Stimulated activated CD8-positive, alpha-beta memory T cell treated with anti-CD3 and anti-CD28 coated beads, Interleukin-12 subunit alpha, Interleukin-12 subunit beta, amount 100 ng/mL, for 24 hours (primary cell): ENCODE results near the gene SNRPA.
"Not testable (repeated sequence)": the region's sequence is repeated elsewhere in the genome, so short reads cannot be mapped to it uniquely, and the experiment has no call there.

Source experiments
- DNase-seq: peaks from one replicate; pipeline ENCODE4 v3.0.0-alpha.2; 2020; ENCODE audit errors: extremely low read depth

The SNRPA gene

DNA sequence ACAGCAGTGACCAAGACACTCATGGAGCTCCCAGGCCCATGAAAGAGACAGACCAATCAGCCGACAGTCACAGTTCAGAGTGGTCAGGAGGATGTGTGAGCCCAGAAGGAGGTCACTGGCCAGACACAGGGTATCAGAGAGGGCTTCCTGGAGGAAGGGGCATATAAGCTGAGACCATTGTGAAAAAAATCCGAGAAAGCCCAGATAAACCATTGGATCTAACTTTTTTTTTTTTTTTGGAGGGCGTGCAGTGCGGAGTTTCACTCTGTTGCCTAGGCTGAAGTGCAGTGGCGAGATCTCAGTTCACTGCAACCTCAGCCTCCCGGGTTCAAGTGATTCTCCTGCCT, 29.9 kb upstream of the SNRPA start:
- no peak for DNase-seq

DNA sequence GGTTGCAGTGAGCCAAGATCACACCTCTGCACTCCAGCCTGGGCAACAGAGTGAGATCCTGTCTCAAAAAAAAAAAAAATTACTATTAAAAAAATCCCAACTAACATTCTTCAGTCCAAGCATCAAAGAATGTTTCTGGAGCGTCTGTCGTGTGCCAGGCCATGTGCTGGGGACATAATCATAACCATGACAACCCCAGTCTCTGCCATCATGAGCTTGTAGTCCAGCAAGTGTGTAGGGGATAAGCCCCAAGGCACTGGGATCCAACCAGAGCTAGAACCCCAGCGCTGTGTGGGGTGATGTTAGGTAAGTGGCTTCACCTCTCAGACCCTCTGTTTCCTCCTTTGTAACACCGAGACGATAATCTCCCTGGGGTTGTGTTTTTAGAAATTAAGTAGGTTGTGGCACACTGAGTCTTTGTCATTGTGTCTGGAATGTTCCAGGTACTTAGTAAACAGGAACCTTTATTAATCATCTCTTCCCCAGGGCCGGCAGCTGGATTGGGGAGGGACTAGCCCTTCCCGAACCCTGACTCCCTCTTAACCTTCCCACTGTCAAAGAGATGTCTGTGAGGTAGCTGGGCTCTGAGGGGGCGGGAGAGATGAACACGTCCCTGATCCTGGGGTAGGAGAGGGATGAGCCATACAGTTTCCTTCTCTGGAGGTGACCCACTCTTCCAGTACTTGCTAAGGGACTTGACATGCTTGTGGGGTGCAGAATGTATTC, 28.9 kb upstream of the SNRPA start:
- no peak for DNase-seq

DNA sequence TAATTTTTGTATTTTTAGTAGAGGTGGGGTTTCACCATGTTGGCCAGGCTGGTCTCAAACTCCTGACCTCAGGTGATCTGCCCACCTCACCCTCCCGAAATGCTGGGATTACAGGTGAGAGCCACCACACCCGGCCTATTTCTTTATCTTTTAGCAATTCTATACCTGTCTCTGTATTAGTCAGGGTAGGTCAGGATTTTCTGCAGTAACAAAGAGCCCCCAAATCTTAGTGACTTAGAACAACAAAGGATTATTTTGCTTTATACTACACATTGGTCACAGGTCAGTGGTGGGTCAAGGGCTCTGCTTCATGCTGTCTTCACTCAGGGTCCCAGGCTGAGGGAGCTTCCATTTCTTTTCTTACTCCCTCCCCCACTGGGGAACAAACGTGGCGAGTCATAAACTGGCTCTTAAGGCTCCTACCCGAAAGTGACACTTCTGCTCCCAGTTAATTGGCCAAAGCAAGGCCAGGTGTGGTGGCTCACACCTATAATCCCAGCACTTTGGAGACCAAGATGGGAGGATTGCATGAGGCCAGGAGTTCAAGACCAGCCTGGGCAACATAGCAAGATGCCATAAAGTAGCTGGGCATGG, 27.2 kb upstream of the SNRPA start:
- no peak for DNase-seq

DNA sequence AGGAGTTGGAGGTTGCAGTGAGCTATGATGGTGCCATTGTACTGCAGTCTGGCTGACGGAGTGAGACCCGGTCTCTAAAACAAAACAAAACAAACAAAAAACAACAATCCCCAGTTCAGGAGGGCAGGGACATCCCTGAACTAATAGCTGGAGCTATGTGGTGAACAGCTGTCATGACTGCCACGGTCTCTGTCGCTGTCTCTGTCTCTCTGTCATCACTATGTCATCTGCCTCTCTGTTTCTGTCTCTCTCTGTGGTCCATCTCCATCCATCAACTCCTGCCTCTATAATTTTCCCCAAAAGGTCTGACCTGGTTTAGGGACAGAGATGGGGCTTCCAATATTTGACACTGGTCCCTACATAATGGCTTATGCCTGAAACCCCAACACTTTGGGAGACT, 26.7 kb upstream of the SNRPA start:
- no peak for DNase-seq

- DNase-seq = no peak
Observed at GRCh38 chr19:40724855-40725254, 26.1 kb upstream of the SNRPA start.

DNA sequence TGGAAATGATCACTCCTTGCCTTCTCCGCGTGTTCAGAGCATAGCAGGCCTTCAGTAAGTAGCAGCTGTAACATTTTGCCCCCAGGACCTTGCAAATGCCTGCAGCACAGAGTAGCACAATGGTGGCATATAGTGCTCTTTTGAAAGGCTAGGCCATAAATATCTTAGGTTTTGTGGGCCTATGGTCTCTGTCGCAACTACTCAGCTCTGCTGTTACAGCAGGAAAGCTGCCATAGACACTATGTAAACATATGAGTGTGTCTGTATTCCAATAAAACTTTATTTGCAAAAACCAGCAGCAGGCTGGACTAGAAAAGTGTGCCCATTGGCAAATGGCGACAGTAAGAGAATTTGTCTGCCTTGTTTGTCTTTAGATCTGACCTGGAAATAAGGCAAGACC, 24.7 kb upstream of the SNRPA start:
- no peak for DNase-seq

DNA sequence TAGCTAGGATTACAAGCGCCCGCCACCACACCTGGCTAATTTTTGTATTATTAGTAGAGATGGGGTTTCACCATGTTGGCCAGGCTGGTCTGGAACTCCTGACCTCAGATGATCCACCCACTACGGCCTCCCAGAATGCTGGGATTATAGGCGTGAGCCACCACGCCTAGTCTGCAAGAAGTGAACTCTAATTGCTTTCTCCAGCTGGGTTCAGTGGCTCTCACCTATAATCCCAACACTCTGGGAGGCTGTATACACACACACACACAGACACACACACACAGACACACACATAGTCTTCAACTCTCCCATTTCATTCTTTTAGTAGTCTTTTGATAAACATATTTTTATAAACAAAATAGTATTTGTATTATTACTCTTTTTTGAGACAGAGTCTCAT, 20.9 kb upstream of the SNRPA start:
- DNase-seq = not testable (repeated sequence)

- not testable (repeated sequence) for DNase-seq
Observed at GRCh38 chr19:40732304-40732703, 18.7 kb upstream of the SNRPA start.

- DNase-seq = no peak
Observed at GRCh38 chr19:40733149-40733548, 17.9 kb upstream of the SNRPA start.

GRCh38 chr19:40735013-40735771, 15.8 kb upstream of the SNRPA start:
- no peak for DNase-seq

- DNase-seq = no peak
Observed at GRCh38 chr19:40736661-40737060, 14.3 kb upstream of the SNRPA start.

DNA sequence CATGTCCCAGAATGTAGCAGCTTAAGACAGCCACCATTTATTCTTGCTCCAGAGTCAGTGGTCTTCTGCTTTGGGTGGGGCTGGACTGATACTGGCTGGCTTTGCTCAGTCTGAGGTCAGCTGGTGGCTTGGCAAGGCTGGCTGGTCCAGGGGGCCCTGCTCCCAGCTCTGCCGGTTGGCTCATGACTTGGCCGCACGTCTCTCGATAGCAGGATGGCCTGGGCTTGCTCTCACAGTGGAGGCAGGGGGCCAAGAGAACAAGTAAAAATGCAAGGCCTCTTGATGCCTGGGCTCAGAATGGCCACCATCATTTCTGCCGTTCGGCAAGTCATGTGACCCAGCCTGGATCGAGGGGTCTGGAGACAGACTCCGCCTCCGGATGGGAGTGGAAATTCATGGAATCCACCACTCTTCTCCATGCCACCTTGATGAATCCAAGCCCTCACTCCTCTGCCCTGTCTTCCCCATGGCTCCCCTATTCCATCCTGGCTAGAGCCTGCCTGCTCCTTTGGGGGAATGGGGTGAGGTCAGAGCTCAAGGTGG, 13.8 kb upstream of the SNRPA start:
- DNase-seq = no peak

DNA sequence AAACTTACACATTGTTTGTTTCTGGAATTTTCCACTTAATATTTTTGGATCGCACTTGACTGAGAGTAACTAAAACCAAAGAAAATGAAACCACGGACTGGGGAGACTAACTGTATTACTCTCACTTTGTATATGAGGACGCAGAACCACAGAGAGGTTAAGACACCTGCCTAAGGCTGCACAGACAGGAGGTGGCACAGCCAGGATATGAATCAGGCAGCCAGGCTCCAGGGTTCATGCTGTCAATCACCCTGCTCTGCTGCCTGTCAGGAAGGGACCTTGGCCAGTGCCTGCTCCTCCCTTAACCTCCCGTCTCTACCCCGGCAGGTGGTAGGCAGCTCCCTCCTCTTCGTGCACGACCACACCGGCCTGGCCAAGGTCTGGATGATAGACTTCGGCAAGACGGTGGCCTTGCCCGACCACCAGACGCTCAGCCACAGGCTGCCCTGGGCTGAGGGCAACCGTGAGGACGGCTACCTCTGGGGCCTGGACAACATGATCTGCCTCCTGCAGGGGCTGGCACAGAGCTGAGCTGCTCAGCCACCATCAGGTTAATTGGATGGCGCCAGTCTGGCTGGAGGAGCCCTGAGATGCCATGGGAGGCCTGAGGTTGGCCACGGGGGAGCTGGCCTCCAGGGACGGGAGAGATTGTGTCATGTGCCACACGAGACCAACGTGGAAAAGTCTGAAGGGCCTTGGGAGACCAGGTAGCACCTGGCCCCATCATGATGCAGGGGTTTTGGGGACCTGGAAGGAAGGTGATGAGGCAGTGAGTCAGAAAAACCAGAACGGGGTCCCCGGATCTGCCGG, 11.8 kb upstream of the SNRPA start:
- DNase-seq = no peak

DNA sequence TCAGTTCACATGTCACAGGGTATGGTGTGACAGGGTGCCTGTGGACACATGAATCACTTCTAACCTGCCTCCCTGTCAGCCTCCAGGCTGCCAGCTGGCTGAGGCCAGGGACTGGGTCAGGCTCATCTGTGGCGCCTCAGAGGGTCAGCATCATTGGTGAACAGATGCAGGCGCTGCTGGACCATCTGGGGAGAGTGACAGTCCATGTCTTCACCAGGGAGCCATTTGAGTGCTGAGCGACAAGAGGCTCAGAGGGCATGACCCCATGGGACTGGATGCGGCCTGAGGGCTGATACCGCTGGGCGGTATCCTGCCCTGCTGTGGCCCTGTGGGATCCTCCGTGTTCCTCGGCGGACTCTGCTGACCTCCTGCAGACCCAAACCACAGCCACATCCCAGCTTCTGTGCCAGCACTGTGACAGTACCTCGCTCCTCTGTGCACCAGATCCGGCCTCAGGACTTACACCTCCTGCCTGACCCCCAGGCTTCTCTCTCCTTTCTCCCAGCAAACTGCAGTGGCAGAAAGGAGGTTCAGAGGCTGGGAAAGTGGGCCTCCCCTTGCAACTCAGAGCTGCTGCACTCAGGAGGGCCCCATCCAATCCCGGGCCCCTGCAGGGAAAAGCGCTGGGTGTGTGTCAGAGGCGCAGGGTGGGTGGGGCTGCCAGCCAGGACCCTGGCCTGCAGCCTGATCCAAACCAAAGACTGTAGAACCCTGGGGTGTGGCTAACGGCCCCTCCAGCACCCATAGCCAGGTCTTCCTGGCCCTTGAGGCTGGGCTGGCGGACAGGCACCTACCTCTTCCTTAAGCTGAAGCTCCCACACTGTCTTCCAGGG, 10.9 kb upstream of the SNRPA start:
- no peak for DNase-seq

- no peak for DNase-seq
Observed at GRCh38 chr19:40740747-40741146, 10.3 kb upstream of the SNRPA start.

GRCh38 chr19:40741527-40742390, 9.2 kb upstream of the SNRPA start:
- DNase-seq = no peak

DNA sequence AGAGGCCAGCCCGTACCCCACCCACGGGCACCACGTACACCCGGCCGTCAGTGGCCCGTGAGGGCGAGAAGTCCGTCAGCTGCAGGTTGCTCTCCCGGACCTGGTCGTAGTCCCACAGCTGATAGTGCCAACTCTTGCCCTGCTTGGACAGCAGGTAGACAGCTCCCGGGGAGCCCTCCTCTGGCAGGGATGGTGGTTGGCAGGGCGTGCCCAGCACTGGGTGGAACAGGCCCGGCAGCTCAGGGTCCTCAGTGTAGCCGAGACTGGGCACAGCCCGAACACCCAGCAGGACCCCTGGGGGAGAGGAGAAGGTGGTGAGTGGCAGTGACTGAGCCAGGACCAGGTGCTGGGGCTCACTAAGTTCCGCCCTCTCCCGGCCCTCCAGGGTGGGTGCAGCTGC, 8.5 kb upstream of the SNRPA start:
- no peak for DNase-seq

GRCh38 chr19:40742886-40743285, 8.1 kb upstream of the SNRPA start:
- no peak for DNase-seq

GRCh38 chr19:40743926-40744325, 7.1 kb upstream of the SNRPA start:
- DNase-seq = no peak
